ENCODE data around the gene FSCB. TPM values are rescaled to one million over a fixed set of nuclear protein-coding genes. Genes with fewer than 3 reads are reported as not detected.

The FSCB gene
- total and polyA plus RNA-seq, 2 donors (not counting 1 experiment from before 2014, with no cell fraction given): not detected

GRCh38 chr14:44494137-44494536 is 12.9 kb downstream of the FSCB start:
- Histone ChIP-seq H4K20me1 (ENCODE audit: control insufficient read depth, extremely low read depth, insufficient read depth, low read length) (no peaks in the 10 kb centered on the region), H3K4me3 (replicated peaks in 1 of 4; ENCODE audit: control extremely low read depth in 1 of 4, insufficient read depth in 1 of 4, low read depth in 3 of 4, low read length in 4 of 4) (no peak overlapping the region), H2AFZ (ENCODE audit: low read length) (no peak overlapping the region), H3K27ac (ENCODE audit: insufficient read depth, low read length) (no peak overlapping the region), H3K4me1 (ENCODE audit: control insufficient read depth, extremely low read depth, insufficient read depth, low read length) (no peaks in the 10 kb centered on the region), H3K27me3 (ENCODE audit: control insufficient read depth, insufficient read depth, low read length) (no peaks in the 10 kb centered on the region), H3K79me2 (ENCODE audit: control insufficient read depth, insufficient read depth, low read length) (no peaks in the 10 kb centered on the region), H3K9me3 (ENCODE audit: control insufficient read depth, insufficient read depth, low read depth, low read length) (no peaks in the 10 kb centered on the region), H3K4me2 (ENCODE audit: extremely low read depth, insufficient read depth, low read length) (no peak overlapping the region), H3K9ac (ENCODE audit: insufficient read depth, low read length) (no peak overlapping the region), H3K36me3 (ENCODE audit: control insufficient read depth, insufficient read depth, low read length) (no peaks in the 10 kb centered on the region)
- no peak for DNase-seq (ENCODE audit: low read depth in 2 of 2)
- no peak for TF ChIP-seq CTCF (conservative IDR thresholded peaks at IDR 0.05 in 1 of 2, IDR thresholded peaks at IDR 0.05 in 1 of 2; ENCODE audit: low read depth in 1 of 2, low read length in 2 of 2)
- no peak for TF ChIP-seq EZH2 (IDR thresholded peaks at IDR 0.05; ENCODE audit: low read length, missing control alignments)

DNA sequence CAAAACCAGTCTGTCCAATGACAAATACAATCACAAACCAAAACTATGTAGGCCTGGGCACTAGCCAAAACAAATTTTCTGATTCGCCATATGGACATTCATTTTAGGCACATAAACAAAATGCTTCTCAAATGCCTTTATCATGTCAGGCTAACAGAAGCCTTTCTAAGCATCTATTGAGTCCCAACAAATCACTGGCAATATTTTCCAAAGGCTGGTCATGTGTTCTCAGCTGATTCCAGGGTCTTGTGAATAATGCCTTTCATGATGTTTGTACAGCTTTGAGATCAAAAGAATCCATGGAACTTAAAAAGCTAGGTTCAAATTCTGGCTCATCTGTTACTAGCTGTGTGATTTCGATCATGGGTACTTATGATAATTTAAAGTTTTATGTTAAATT is 16.1 kb downstream of the FSCB start:
- Histone ChIP-seq H3K27ac (ENCODE audit: insufficient read depth, low read length) (no peak overlapping the region), H2AFZ (ENCODE audit: low read length) (no peak overlapping the region), H3K9ac (ENCODE audit: insufficient read depth, low read length) (no peak overlapping the region), H4K20me1 (ENCODE audit: control insufficient read depth, extremely low read depth, insufficient read depth, low read length) (no peaks in the 10 kb centered on the region), H3K4me2 (ENCODE audit: extremely low read depth, insufficient read depth, low read length) (no peak overlapping the region), H3K79me2 (ENCODE audit: control insufficient read depth, insufficient read depth, low read length) (no peaks in the 10 kb centered on the region), H3K4me3 (replicated peaks in 1 of 4; ENCODE audit: control extremely low read depth in 1 of 4, insufficient read depth in 1 of 4, low read depth in 3 of 4, low read length in 4 of 4) (no peak overlapping the region), H3K27me3 (ENCODE audit: control insufficient read depth, insufficient read depth, low read length) (no peaks in the 10 kb centered on the region), H3K9me3 (ENCODE audit: control insufficient read depth, insufficient read depth, low read depth, low read length) (no peaks in the 10 kb centered on the region), H3K4me1 (ENCODE audit: control insufficient read depth, extremely low read depth, insufficient read depth, low read length) (no peaks in the 10 kb centered on the region), H3K36me3 (ENCODE audit: control insufficient read depth, insufficient read depth, low read length) (no peaks in the 10 kb centered on the region)
- no peak for DNase-seq (ENCODE audit: low read depth in 2 of 2)
- no peak for TF ChIP-seq EZH2 (IDR thresholded peaks at IDR 0.05; ENCODE audit: low read length, missing control alignments)
- no peak for TF ChIP-seq CTCF (conservative IDR thresholded peaks at IDR 0.05 in 1 of 2, IDR thresholded peaks at IDR 0.05 in 1 of 2; ENCODE audit: low read depth in 1 of 2, low read length in 2 of 2)

- no peaks in the 10 kb centered on the region for H4K20me1 ChIP-seq (ENCODE audit: control insufficient read depth, extremely low read depth, insufficient read depth, low read length)
- no peaks in the 10 kb centered on the region for H3K27me3 ChIP-seq (ENCODE audit: control insufficient read depth, insufficient read depth, low read length)
- H3K4me3 ChIP-seq (replicated peaks in 1 of 4; ENCODE audit: control extremely low read depth in 1 of 4, insufficient read depth in 1 of 4, low read depth in 3 of 4, low read length in 4 of 4): no peak overlapping the region
- H2AFZ ChIP-seq (ENCODE audit: low read length): no peak overlapping the region
- no peak overlapping the region for H3K9ac ChIP-seq (ENCODE audit: insufficient read depth, low read length)
- no peak overlapping the region for H3K4me2 ChIP-seq (ENCODE audit: extremely low read depth, insufficient read depth, low read length)
- no peaks in the 10 kb centered on the region for H3K9me3 ChIP-seq (ENCODE audit: control insufficient read depth, insufficient read depth, low read depth, low read length)
- no peaks in the 10 kb centered on the region for H3K36me3 ChIP-seq (ENCODE audit: control insufficient read depth, insufficient read depth, low read length)
- no peak overlapping the region for H3K27ac ChIP-seq (ENCODE audit: insufficient read depth, low read length)
- no peak for TF ChIP-seq CTCF (conservative IDR thresholded peaks at IDR 0.05 in 1 of 2, IDR thresholded peaks at IDR 0.05 in 1 of 2; ENCODE audit: low read depth in 1 of 2, low read length in 2 of 2)
- TF ChIP-seq EZH2 (IDR thresholded peaks at IDR 0.05; ENCODE audit: low read length, missing control alignments): no peak
- no peaks in the 10 kb centered on the region for H3K79me2 ChIP-seq (ENCODE audit: control insufficient read depth, insufficient read depth, low read length)
- no peaks in the 10 kb centered on the region for H3K4me1 ChIP-seq (ENCODE audit: control insufficient read depth, extremely low read depth, insufficient read depth, low read length)
- no peak for DNase-seq (ENCODE audit: low read depth in 2 of 2)
Measured at GRCh38 chr14:44477953-44478352, 29.1 kb downstream of the FSCB start.

Measured in fibroblast of lung (primary cell).